ENCODE data around the gene ACSM3.
"Not testable (repeated sequence)": the region's sequence is repeated elsewhere in the genome, so short reads cannot be mapped to it uniquely, and the experiment has no call there.

The ACSM3 gene, protein sequence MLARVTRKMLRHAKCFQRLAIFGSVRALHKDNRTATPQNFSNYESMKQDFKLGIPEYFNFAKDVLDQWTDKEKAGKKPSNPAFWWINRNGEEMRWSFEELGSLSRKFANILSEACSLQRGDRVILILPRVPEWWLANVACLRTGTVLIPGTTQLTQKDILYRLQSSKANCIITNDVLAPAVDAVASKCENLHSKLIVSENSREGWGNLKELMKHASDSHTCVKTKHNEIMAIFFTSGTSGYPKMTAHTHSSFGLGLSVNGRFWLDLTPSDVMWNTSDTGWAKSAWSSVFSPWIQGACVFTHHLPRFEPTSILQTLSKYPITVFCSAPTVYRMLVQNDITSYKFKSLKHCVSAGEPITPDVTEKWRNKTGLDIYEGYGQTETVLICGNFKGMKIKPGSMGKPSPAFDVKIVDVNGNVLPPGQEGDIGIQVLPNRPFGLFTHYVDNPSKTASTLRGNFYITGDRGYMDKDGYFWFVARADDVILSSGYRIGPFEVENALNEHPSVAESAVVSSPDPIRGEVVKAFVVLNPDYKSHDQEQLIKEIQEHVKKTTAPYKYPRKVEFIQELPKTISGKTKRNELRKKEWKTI

DNA sequence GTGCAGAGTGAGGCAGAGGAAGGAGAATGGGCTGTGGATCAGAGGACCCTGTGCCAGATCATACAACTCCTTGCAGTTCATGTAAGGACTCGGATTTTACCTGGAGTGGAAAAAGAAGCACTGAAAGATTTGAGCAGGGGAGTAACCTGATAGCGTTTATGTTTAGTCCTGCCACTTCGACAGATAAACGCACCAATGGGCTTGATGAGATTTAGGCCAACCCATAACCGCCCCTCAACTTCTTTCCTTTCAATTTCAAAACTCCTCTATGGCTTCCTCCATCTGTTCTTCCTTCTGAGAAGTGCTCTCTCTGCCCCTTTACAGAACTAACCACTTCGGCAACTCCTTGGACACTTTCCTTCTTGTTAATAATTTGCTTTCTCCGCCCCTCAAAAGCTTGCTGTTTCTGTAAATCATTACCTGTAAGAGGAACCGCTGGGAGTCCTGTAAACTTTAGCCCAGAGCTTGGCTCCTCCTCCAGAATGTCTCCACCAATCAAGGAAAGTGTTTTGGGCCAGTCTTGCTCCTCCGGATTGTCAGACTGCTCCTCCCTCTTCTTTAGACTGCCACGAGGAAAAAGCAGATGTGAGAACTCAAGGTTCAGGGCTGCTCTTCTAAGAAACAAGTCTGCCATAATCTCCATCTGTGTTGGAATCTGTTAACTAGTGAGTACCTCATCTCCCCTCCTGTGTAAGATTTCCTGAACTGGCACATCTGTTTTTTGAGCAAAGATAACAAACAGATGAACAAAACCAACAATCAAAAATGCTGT lies at the start of gene ACSM3:
TSS of gene ACSM3 (plus strand) at position 554 of the 772 bp plus-strand sequence. CDS start 6,021 bp downstream, outside the sequence.
- peak in 1 of 2 donors; percentile 56 for DNase-seq (ENCODE audit: low read depth in 2 of 2)

DNA sequence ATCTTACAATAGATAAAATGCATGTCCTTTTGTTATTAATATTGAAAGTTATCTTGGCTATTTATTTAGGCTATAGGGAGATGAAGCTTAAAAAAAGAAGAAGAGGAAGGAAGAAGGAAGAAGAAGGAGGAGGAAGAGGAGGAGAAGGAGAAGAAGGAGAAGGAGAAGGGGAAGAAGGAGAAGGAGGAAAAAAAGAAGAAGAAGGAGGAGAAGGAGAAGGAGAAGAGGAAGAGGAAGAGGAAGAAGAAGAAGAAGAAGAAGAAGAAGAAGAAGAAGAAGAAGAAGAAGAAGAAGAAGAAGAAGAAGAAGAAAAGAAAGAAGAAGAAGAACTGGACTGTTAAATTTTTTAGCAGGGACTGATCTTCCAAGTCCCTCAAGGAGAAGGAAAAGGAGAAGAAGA lies 46.1 kb upstream of the ACSM3 start:
- DNase-seq (ENCODE audit: low read depth in 2 of 2) = not testable (repeated sequence)

DNA sequence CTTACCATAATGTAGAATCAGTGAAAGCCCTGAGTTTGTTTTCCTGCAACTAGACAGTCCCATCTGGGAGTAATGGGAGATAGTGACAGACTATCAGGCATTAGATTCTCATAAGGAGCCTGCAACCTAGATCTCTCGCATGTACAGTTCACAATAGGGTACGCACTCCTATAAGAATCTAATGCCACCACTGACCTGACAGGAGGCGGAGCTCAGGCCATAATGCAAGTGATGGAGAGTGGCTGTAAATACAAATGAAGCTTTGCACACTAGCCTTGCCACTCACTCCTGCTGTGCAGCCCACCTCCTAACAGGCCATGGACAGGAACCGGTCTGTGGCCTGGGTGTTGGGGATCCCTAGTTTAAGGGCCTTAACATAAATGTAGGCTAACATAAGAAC lies 43.6 kb upstream of the ACSM3 start:
- DNase-seq (ENCODE audit: low read depth in 2 of 2) = no peak

DNA sequence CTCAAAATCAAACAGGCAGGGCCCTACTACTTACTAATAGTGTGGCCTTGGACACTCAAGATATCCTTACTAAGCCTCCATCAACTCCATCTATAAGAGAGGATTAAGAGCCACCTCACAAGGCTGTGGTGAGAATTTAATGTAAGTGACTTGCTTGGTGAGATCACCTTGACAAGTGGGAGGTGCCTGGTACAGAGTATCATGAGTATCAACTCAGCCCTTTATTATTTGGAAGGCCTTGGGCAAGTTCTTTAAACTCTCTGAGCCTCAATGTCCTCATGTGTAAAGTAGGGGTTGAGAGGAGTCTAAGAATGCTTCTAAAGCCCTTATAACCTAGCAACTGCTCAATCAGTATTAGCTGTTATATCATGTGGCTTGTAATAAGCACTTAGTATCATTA lies 37.2 kb upstream of the ACSM3 start:
- no peak for DNase-seq (ENCODE audit: low read depth in 2 of 2)

- DNase-seq (ENCODE audit: low read depth in 2 of 2) = no peak
Observed at GRCh38 chr16:20727181-20727580, 36.6 kb upstream of the ACSM3 start.

GRCh38 chr16:20729141-20729540 lies 34.7 kb upstream of the ACSM3 start:
- DNase-seq (ENCODE audit: low read depth in 2 of 2) = no peak

DNA sequence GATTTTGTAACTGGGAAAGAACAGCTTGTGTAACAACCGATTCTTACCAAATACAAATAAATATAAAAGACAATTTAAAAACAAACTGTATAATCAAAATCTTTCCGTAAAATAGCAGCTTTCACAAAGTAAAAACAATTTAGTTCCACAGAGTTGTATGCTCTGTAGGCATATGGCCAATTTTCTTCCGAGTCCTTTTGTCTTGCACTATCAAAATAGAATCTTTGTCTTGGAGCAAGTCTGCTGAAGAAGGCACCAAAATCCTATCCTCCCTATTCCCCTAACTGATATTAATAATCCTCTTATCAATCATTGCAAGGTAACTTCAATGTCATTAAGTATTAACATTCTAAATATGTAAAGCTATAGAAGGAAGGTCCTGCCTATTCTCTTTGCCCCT lies 29.8 kb upstream of the ACSM3 start:
- DNase-seq (ENCODE audit: low read depth in 2 of 2) = no peak

- no peak for DNase-seq (ENCODE audit: low read depth in 2 of 2)
Observed at GRCh38 chr16:20734782-20735181, 29.0 kb upstream of the ACSM3 start.

DNA sequence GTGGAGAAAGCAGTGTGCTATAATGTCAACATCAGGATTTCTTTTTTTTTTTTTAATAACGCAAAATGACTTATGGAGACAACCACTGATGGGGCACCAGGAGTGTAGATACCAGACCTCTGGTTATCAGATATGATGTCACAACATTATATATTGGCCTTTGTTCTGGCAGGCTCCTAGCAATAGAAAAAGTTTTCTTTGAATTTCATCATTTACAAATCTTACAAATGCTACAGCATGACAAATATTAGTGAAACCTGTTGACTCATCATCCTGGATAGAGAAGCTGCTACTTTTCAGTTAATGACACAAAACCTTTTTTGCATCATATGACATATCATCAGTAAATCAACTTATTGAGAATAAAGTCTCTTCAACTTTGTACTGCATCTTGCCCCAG lies 28.3 kb upstream of the ACSM3 start:
- no peak for DNase-seq (ENCODE audit: low read depth in 2 of 2)

DNA sequence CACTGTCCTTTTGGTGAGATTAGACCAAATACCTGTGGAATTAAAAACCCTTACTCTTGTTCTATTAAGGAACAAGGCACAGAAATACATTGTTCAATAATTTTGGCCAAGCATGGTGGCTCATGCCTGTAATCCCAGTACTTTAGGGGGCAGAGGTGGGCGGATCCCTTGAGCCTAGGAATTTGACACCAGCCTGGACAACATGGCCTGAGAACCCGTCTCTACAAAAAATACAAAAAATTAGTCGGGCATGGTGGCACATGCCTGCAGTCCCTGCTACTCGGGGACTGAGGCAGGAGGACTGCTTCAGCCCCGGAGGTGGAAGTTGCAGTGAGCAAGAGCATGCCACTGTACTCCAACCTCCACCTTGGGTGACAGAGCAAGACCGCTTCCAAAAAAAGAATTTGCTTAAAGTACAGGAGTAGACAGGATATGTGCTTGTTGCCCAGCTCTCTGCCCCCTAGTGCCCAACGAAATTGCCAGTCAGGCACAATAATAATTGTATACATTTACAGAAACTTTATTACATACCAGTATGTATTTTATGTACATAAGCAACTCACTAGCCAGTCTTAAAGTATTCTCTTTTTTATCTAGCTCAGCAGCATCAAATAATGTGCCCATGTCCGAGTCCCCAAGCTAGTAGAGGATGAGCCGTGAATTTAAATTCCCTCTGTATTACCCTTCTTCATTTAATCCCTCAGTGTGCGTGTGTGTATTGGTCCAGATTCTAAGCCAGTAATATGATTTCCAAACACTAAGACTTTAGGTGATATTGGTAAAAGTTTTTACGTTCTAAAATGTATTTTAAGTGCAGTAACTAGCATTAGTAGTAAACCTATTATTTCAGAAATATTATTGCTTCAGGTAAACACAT lies 23.6 kb upstream of the ACSM3 start:
- no peak for DNase-seq (ENCODE audit: low read depth in 2 of 2)

- peak; percentile 85 to 86 for DNase-seq (ENCODE audit: low read depth in 2 of 2)
Observed at GRCh38 chr16:20740901-20741521, 22.8 kb upstream of the ACSM3 start.

GRCh38 chr16:20741554-20742285 lies 22.1 kb upstream of the ACSM3 start, which contains the start of gene THUMPD1:
THUMPD1 (minus strand) TSS chr16:20741818; CDS start chr16:20741739, 79 bp downstream.
- peak; percentile 97 to 98 for DNase-seq (ENCODE audit: low read depth in 2 of 2)

DNA sequence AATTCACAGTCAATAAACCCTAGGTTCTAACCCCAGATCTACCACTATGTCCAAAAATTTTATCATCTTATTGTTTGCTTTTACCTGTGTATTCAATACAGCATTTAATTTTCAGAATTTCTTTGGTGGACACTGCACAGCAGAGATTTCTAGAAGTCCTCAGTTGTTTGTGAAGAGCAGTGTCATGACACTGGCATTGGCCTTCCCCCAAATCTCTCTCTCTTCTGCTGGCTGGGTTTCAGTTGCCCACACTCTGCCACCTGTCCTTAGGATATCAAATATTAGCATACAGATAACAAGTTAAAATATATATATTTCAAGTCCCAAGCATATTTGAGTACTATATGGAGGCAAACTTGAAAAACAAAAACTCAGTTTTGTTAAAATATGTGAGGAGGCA lies 20.2 kb upstream of the ACSM3 start:
- DNase-seq (ENCODE audit: low read depth in 2 of 2) = no peak

GRCh38 chr16:20744922-20745440 lies 18.8 kb upstream of the ACSM3 start:
- DNase-seq (ENCODE audit: low read depth in 2 of 2) = no peak

DNA sequence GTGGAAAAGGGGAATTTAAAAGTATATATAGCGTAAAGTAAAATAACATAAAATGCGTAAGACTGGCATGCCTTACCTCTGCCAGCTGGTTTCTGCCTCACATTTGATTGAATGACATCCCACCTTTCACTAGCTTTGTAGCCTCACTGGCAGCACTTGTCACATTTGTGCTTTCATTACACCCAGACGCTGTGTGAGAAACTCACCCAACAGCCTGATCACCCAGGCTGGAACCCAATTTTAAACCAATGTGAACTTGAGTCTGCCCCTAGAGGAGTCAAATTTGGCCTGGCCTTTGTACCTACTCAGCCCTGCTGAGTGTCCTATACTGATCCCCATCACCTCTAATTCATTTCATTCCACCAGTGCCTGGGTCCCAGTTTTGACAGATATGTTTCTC lies 17.4 kb upstream of the ACSM3 start:
- no peak for DNase-seq (ENCODE audit: low read depth in 2 of 2)

GRCh38 chr16:20747030-20747816 lies 16.6 kb upstream of the ACSM3 start:
- DNase-seq (ENCODE audit: low read depth in 2 of 2) = no peak

DNA sequence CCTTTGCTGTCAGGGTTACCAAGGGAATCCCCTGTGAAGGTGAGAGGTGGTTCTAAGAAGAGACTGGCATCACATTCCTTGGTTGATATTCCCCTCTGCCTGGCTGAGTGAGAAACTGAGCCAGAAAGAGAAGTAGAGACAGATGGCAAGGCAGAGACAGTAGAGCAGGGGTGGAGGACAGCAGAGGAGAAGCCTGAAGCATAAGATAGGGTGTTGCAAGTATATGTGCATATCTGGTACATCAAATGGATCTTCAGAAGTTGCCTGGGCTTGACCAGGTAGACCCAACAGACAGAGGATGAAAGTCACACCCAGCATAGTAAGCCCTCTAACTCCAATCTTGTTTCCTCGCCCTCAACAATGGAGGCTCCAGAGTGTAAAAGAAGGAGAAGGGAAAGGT lies 14.3 kb upstream of the ACSM3 start:
- no peak for DNase-seq (ENCODE audit: low read depth in 2 of 2)

GRCh38 chr16:20750558-20750957 lies 13.3 kb upstream of the ACSM3 start:
- no peak for DNase-seq (ENCODE audit: low read depth in 2 of 2)

GRCh38 chr16:20753727-20754126 lies 10.1 kb upstream of the ACSM3 start:
- DNase-seq (ENCODE audit: low read depth in 2 of 2) = no peak
